Omental fat pad (tissue), 4 donors: ENCODE results near the gene PEPD. TPM values are rescaled to one million over a fixed set of nuclear protein-coding genes. Genes with fewer than 3 reads are reported as not detected.

Experiments used
- ATAC-seq: fragments of 150-250 bp; one replicate; pipeline ENCODE4 v1.9.1; 2016; ENCODE audit warnings: mild to moderate bottlenecking, moderate library complexity; ENCODE audit not compliant: low FRiP score
- DNase-seq: peaks from one replicate; pipeline ENCODE4 v3.0.0-alpha.2; 2019; ENCODE audit warnings: low spot score
- CTCF ChIP-seq, 3 donors: fragments of 450-650 bp; IDR thresholded peaks; one replicate each; pipeline ENCODE4 v1.5.1; 2016 to 2017; ENCODE audit warnings: antibody characterized with exemption in 3 of 3, mild to moderate bottlenecking in 3 of 3, moderate library complexity in 2 of 3
- total RNA-seq, 4 donors: library from RNA; depleted of rRNA; stranded (reverse); fragments of >200 nt; gene quantifications; one replicate each; pipeline ENCODE4 v1.1.0, GENCODE V29; 2016

Gene PEPD
- total RNA-seq, 4 donors from 2014 or later = 78.9 to 99.3 (median 89.8) TPM

DNA sequence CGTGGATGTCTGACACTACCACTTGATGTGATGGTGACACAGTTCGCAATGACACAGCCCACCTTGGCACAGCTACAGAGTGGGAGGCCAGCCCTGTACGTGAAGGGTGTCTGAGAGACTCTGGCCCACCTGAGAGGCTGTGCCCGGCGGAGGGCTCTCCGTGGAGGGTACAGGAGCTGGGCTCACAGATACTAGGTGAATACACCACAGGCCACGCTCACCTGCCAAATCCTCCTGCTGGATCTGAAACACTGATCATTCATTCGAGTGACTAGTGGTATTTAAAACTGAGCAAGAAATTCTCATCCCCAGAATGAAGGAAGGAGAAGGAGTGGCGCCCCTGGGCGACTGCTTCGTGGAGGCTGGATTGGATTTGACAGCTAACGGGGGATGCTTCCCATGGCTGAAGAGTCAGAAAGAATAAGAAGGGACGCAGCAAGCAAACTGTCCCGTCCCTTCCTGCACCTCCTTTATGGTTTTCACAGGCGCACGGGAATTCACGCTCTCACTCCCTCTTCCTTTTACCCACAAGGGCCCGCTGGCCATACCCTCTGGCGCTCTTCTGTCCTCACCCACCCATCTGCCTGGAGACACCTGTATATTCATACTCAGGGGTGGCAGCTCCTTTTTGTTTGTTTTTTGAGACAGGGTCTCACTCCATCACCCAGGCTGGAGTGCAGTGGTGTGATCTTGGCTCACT, 123.1 kb downstream of the PEPD start:
- no peak for ATAC-seq

DNA sequence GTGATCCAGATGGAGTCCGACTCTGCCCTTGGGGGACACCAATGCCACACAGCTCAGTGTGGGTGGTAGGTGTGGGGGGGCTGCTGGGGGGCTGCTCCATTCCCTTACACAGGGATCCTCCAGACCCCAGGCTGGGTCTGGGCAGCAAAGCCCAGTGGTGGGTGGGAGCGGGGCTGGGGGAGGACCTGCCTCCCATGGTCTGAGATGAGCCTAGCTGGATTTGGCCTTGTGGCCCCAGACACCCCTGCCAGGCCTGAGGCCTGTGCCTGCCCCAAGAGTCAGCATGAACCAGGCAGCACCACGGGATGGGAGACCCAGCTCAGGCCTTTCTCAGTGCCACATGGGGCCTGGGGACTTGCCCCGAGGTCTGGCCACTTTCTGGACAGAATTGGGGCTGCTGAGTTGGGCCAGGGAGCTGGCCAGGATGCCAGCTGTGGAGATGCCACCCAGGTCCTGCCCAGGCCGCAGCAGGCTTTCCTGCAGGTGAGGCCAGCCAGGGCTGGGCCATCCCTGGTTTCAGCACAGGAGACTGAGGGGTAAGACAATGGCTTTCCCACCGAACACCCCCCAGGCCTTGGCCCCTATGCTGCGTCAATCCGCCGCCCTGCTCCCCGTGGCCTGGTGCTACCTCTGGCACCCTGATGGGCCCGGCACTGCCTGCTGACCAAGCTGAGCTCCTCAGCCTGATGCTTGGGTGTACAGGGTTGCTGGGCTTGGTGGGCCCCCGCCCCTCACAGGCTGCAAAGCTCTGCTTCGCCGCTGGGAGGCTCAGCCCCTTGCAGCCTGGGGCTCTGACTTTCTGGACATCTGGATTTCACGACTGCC, 123.8 kb downstream of the PEPD start:
- TF ChIP-seq CTCF (IDR thresholded peaks at IDR 0.05) = no peak
- ATAC-seq (no peak), DNase-seq (no peak)

More for the DNA sequence above, 123.1 kb downstream of the PEPD start:
- DNase-seq = no peak
- no peak for TF ChIP-seq CTCF (IDR thresholded peaks at IDR 0.05)

DNA sequence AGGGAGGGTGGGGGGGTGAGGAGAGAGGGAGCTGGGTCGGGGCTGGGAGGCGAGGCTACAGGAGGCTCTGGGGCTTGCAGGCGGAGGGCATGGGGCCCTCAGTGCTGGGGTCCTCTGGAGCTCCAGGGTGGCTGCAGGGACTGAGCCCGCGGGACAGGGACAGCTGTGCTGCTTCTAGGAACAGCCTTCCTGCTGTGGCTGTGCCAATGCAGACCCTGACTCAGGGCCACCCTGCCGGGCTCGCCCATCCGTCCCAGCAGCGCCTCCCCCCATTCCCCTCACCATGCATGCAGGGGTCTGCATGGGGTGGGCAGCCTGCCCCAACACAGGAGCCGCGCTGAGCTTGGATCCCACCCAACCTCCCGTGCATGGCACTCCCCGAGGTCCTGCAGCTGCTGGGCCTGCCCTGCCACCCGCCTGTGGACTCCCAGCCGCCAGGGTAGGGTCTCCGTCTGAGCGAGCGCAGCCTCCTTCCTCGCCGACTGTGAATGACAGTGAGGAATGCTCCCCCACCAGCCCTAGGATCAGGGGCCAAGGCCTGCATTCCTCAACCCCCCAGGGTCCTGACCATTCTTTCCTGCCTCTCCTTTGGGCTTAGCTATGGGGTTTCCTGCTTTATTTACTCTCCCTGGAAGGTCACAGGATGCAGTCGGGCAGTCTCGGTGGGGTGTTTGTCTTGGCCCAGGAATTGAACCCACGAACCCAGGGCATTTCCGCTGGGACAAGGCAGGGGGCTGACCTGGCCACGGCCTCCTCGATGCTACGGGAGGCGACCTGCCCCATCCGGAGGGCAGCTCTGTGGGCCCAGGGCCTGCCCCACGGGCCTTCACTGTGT, 124.7 kb downstream of the PEPD start:
- no peak for ATAC-seq

GRCh38 chr19:33395561-33396550, 125.7 kb downstream of the PEPD start:
- TF ChIP-seq CTCF (IDR thresholded peaks at IDR 0.05) = no peak
- ATAC-seq = no peak
- no peak for DNase-seq

More for the DNA sequence above, 124.7 kb downstream of the PEPD start:
- DNase-seq = no peak
- no peak for TF ChIP-seq CTCF (IDR thresholded peaks at IDR 0.05)

- ATAC-seq = no peak
- no peak for DNase-seq
- no peak for TF ChIP-seq CTCF (IDR thresholded peaks at IDR 0.05)
These were observed 126.6 kb downstream of the PEPD start for GRCh38 chr19:33394723-33395560.
